Ascending aorta (tissue), 2 donors: ENCODE data around the gene G6PD. TPM values are rescaled to one million over a fixed set of nuclear protein-coding genes. Genes with fewer than 3 reads are reported as not detected.

Experiments
- DNase-seq, 2 donors: peaks; one replicate each; pipeline ENCODE4 v3.0.0-alpha.2; 2019; ENCODE audit warnings: low spot score in 2 of 2
- H3K27ac ChIP-seq, 2 donors: fragments of 200-600 bp; sonication (generic); one replicate each; pipeline ENCODE4 v1.5.1; 2016 to 2017; ENCODE audit warnings: mild to moderate bottlenecking in 1 of 2
- H3K27me3 ChIP-seq: fragments of 200-600 bp; sonication (generic); one replicate; pipeline ENCODE4 v1.5.1; 2017
- H3K36me3 ChIP-seq, 2 donors: fragments of 200-600 bp; sonication (generic); one replicate each; pipeline ENCODE4 v1.5.1; 2016
- H3K4me1 ChIP-seq, 2 donors: fragments of 200-600 bp; sonication (generic); one replicate each; pipeline ENCODE4 v1.5.1; 2016 to 2017; ENCODE audit warnings: mild to moderate bottlenecking in 1 of 2
- H3K4me3 ChIP-seq, 2 donors: fragments of 200-600 bp; sonication (generic); one replicate each; pipeline ENCODE4 v1.5.1; 2016 to 2017; ENCODE audit warnings: mild to moderate bottlenecking in 1 of 2
- H3K9me3 ChIP-seq, 2 donors: fragments of 200-600 bp; sonication (generic); one replicate each; pipeline ENCODE4 v1.5.1; 2016
- CTCF ChIP-seq, 3 experiments: fragments of 200-600 bp in 2 of 3; fragments of 450-650 bp in 1 of 3; sonication (generic) in 2 of 3; IDR thresholded peaks; one replicate each; pipeline ENCODE4 v1.5.1; 2016 to 2019; ENCODE audit warnings: antibody characterized with exemption in 3 of 3, mild to moderate bottlenecking in 1 of 3, moderate library complexity in 1 of 3
- intact Hi-C: fragments of 100-400 bp; cut with DNase I; formaldehyde crosslinking; loops from one replicate; pipeline ENCODE4 v1.15.1; 2023
- total RNA-seq: library from RNA; depleted of rRNA; stranded (reverse); fragments of >200 nt; gene quantifications from one replicate; pipeline ENCODE4 v1.1.0, GENCODE V29; 2016

G6PD gene
- total RNA-seq, 1 donor from 2014 or later, result 89.7 TPM

- Histone ChIP-seq H3K36me3 (peaks cover 0 to 34% of the 10 kb centered on the region in 2 donors), H3K4me1 (no peaks in the 10 kb centered on the region), H3K27me3 (no peaks in the 10 kb centered on the region), H3K4me3 (no peak overlapping the region), H3K27ac (no peak overlapping the region), H3K9me3 (no peaks in the 10 kb centered on the region)
- intact Hi-C loops, result no loop called here
- TF ChIP-seq CTCF (IDR thresholded peaks at IDR 0.05), result no peak
- DNase-seq, result no peak
Measured at GRCh38 chrX:154508384-154508745, 38.3 kb downstream of the G6PD start.

GRCh38 chrX:154507673-154508383, 38.8 kb downstream of the G6PD start:
- no peak for TF ChIP-seq CTCF (IDR thresholded peaks at IDR 0.05)
- H3K36me3 ChIP-seq, result peaks cover 0 to 34% of the 10 kb centered on the region in 2 donors
- intact Hi-C loops, result no loop called here

GRCh38 chrX:154506483-154507332, 39.9 kb downstream of the G6PD start:
- no peak for DNase-seq
- intact Hi-C loops, result no loop called here
- Histone ChIP-seq H3K9me3 (no peaks in the 10 kb centered on the region), H3K4me3 (no peak overlapping the region), H3K27ac (no peak overlapping the region), H3K27me3 (no peaks in the 10 kb centered on the region), H3K4me1 (no peaks in the 10 kb centered on the region), H3K36me3 (peaks cover 0 to 34% of the 10 kb centered on the region in 2 donors)
- TF ChIP-seq CTCF (IDR thresholded peaks at IDR 0.05), result no peak

More at GRCh38 chrX:154507673-154508383, 38.8 kb downstream of the G6PD start:
- Histone ChIP-seq H3K9me3 (no peaks in the 10 kb centered on the region), H3K4me3 (no peak overlapping the region), H3K27me3 (no peaks in the 10 kb centered on the region), H3K4me1 (no peaks in the 10 kb centered on the region), H3K27ac (no peak overlapping the region)
- no peak for DNase-seq

GRCh38 chrX:154505734-154506133, 40.9 kb downstream of the G6PD start:
- no peak overlapping the region for H3K27ac ChIP-seq
- H3K27me3 ChIP-seq, result no peaks in the 10 kb centered on the region
- intact Hi-C loops, result no loop called here
- TF ChIP-seq CTCF (IDR thresholded peaks at IDR 0.05), result no peak
- H3K4me3 ChIP-seq, result no peak overlapping the region
- DNase-seq, result no peak
- no peaks in the 10 kb centered on the region for H3K9me3 ChIP-seq
- no peaks in the 10 kb centered on the region for H3K4me1 ChIP-seq
- H3K36me3 ChIP-seq, result peaks cover 0 to 34% of the 10 kb centered on the region in 2 donors

GRCh38 chrX:154502989-154503388, 43.7 kb downstream of the G6PD start:
- H3K27me3 ChIP-seq, result no peaks in the 10 kb centered on the region
- no peaks in the 10 kb centered on the region for H3K4me1 ChIP-seq
- no peak for TF ChIP-seq CTCF (IDR thresholded peaks at IDR 0.05)
- peaks cover 0 to 24% of the 10 kb centered on the region in 2 donors for H3K36me3 ChIP-seq
- no peaks in the 10 kb centered on the region for H3K9me3 ChIP-seq
- no peak overlapping the region for H3K4me3 ChIP-seq
- no peak overlapping the region for H3K27ac ChIP-seq
- DNase-seq, result no peak
- intact Hi-C loops, result no loop called here
